ENCODE data around the gene C1orf216.
"Not testable (repeated sequence)": the region's sequence is repeated elsewhere in the genome, so short reads cannot be mapped to it uniquely, and the experiment has no call there.

Gene C1orf216

DNA sequence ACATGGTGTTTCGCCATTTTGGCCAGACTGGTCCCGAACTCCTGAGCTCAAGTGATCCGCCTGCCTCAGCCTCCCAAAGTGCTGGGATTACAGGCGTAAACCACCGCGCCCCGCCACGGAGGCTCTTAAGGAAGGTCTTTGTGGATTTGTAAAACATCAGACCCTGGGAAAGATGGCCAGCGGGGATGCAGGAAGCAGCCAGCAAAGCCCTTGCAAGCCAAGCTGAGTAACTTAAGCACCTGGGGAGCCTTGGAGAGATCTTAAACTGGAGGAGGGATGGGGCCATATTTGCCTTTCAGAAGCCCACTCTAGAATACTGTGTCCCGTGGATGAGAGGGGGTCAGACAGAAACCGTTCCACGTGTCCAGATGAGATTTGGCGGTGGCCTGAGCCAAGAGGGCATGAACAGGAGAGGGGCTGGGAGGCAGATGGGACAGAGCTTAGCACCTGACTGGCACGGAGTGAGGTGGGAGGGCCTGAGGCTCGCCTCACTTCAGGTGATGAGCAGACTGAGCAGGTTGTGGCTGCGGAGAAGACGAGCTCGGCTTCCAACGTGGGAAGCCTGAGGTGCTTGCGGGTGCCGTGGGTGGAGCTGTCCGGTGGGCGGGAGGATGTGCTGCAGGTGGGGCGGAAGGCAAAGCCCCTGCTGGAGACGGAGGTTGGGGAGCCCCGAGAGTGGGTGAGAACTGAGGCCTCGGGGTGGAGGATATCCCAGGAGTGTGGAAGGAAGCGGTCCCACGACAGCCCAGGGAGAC lies 11.7 kb downstream of the C1orf216 start:
- DNase-seq, result no peak

GRCh38 chr1:35702508-35702907 lies 16.2 kb downstream of the C1orf216 start:
- no peak for DNase-seq

GRCh38 chr1:35699152-35699551 lies 19.5 kb downstream of the C1orf216 start:
- not testable (repeated sequence) for DNase-seq

- no peak for DNase-seq
Measured at GRCh38 chr1:35692317-35692716, 26.4 kb downstream of the C1orf216 start.

- no peak for DNase-seq
Measured at GRCh38 chr1:35691571-35692220, 27.0 kb downstream of the C1orf216 start.

DNA sequence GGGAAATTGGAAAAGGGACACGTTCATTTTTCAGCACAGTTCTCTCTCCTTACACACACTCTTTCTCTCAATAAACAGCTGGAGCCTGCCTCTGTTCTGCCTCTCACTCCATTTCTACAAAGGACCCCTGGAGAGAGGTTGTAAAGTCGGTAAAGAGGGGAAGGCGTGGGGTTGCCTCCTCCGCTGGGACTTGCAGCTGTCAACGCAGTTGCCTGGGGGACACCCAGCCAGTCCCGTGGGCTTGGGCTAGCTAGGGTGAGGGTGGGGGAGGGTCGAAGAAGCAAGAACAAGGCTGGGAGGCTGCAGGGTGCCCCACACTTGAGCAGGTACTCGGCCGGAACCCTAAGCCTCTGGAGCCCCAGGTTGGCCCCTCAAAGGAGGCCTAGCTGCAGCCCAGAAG lies 27.6 kb downstream of the C1orf216 start:
- no peak for DNase-seq

DNA sequence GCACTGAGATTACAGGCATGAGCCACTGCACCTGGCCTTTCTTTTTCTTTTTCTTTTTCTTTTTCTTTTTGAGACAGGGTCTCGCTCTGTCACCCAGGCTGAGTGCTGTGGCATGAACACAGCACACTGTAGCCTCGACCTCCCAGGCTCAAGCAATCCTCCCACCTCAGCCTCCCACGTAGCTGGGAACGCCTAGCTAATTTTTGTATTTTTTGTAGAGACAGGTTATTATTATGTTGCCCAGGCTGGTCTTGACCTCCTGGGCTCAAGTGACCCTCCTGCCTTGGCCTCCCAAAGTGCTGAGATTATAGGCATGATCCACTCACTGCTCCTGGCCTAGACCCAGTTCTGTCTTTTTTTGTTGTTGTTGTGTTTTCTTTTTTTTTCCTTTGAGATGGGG lies 28.6 kb downstream of the C1orf216 start:
- not testable (repeated sequence) for DNase-seq

DNA sequence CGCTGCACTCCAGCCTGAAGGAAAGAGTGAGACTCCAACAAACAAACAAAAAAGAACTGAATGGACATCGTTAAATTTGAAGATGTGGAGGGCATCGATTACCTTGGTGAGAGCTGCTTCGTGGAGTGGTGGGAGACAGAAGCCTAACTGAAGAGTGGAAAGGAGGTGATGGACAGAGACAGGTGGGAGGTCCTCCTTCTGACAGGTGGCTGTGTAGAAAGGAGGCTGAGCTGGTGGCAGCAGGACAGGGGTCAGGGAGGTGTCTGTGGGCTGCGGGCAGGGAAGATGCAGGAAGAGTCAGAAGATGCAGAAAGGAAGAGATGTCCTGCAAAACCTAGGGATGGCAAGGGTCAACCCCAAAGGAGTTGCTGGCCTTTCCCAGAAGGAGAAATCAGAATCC lies 30.5 kb downstream of the C1orf216 start:
- no peak for DNase-seq

GRCh38 chr1:35683012-35683411 lies 35.7 kb downstream of the C1orf216 start:
- DNase-seq, result no peak

GRCh38 chr1:35680271-35680670 lies 38.4 kb downstream of the C1orf216 start:
- no peak for DNase-seq

DNA sequence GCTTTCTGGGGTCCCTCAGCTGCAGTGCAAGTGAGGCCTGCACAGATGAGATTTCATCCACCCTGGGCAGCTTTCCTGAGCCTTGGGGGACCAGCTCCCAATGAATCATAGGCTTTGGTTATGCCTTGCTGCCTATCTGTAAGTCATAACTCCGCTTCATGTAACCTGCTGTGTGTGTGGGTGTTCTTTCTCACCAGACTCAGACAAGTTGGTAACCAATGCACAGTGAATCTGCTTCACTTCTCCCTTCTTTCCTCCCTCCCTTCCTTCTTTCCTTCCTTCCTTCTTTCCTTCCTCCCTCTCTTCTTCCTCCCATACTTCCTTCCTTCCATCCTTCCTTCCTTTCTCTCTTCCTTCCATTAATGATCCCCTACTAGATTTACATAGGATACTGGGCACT lies 42.9 kb downstream of the C1orf216 start:
- no peak for DNase-seq

DNA sequence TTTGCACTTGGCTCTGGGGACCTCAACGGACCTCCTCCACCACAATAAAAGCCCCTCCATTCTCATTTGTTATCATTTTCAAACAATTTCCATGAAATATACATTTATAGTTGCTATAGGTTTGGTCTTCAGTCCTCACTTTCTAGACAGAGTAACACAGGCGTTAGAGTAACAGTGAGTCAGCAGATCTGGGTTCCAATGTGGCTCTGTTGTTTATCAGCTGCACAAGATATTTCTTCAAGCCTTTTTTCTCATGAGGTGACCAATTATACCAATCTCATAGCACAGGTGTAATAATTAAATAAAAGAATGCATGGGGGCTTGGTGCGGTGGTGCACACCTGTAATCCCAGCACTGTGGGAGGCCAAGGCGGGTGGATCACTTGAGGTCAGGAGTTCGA lies 44.6 kb downstream of the C1orf216 start:
- no peak for DNase-seq

DNA sequence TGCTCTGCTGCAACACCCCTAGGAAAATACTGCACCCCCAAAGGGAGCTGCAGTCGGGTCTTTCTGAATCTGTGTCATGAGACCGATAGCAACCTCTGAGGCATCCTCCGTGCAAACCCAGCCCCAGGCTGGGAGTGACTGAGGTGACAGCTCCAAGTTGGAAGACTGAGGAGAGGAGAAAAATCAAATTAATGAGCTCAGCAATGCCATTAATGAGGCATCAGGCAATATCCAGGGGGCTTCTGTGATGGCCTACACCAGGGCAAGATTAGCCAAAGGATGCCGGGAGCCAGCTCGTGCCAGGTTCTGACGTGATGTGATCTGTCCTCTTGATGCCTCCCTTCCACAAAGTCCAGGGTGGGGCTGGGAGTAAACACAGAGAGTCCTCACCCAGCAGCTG lies 46.6 kb downstream of the C1orf216 start:
- no peak for DNase-seq

DNA sequence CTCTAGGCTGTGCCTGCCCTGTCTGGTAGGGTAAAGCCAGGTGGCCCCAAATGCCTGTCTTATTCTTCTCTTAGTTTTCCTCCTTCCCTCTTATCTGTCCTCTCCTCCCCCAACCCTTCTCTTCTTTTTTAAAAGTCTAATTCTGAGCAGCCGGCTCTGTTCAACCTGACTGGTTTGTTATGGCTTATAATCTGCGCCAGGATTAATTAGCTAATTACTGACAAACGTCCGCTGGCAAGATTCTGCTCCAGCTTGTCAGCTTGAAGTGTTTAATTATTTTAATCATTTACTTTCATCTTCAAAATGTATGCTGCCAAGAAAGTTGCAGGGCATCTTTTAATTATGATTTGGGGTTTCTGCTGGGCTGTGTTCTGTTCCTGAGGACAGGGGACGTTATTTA lies 50.2 kb downstream of the C1orf216 start:
- DNase-seq, result no peak

DNA sequence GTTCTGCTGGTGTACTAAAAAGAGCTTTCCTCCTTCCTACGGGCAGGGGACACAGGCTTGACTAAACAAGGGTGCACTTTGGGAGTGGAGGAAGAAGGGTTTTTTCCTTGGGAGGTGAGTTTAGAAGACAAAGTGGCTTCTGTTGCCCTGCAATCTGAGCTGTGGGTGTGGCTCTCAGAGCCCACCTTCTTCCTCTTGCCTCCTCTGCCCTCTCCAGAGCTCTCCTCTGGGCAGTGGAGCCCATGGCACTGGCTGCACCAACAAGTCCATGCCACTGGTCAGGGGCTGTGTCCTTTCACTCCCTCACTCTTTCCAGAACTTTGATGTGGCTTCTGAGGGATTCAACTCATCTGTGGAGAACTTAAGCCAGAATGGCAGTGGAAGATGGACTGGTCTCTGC lies 51.8 kb downstream of the C1orf216 start:
- no peak for DNase-seq

DNA sequence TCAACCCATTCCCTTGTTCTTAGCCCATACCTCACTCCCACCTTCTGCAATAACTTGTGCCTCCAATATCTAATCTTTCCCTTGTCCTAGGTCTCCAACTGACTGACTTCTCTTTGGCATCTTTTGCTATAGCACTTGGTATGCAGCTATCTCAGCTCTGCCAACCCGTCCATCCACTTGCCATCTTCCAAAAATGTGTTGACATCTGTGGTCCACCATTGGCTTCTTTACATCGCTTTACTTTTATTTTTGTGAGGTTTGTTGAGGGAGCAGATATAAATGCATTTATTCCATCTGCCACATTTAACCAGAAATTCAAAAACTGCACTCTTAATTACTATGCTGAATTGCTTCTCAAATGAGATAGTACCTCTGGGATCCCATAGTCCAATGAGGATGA lies 52.5 kb downstream of the C1orf216 start:
- no peak for DNase-seq

Measured in NCI-H187 (cell line).